HCT116 (cell line): ENCODE measurements around the gene RPLP1.

ENCODE experiments used
- POLR2A ChIP-seq: IDR thresholded peaks from 2 replicates; pipeline ENCODE4 v1.7.0; 2011; ENCODE audit warnings: borderline replicate concordance; ENCODE audit not compliant: insufficient read depth, insufficient read length; ENCODE audit errors: extremely low read depth
- YY1 ChIP-seq: IDR thresholded peaks from 2 replicates; pipeline ENCODE4 v1.6.1; 2011; ENCODE audit warnings: low read length, low read depth, moderate library complexity, mild to moderate bottlenecking; ENCODE audit not compliant: insufficient replicate concordance; ENCODE audit errors: extremely low read depth
- TF ChIP-seq, protein P1 (sequence below), 3 experiments: fragments of 200-600 bp in 1 of 3; sonication (generic) in 1 of 3; IDR thresholded peaks in 2 of 3; conservative IDR thresholded peaks in 1 of 3; 2 replicates each; pipeline ENCODE4 v1.5.1; 2012 to 2017; ENCODE audit warnings: low read depth in 2 of 3, low read length in 2 of 3, antibody characterized with exemption in 1 of 3, borderline replicate concordance in 1 of 3, control low read depth in 1 of 3, mild to moderate bottlenecking in 1 of 3, mixed read lengths in 1 of 3, mixed run types in 1 of 3, moderate library complexity in 1 of 3; ENCODE audit not compliant: insufficient read depth in 1 of 3
- TF ChIP-seq, protein P2 (sequence below): IDR thresholded peaks from 2 replicates; pipeline ENCODE4 v1.6.1; 2012

DNA sequence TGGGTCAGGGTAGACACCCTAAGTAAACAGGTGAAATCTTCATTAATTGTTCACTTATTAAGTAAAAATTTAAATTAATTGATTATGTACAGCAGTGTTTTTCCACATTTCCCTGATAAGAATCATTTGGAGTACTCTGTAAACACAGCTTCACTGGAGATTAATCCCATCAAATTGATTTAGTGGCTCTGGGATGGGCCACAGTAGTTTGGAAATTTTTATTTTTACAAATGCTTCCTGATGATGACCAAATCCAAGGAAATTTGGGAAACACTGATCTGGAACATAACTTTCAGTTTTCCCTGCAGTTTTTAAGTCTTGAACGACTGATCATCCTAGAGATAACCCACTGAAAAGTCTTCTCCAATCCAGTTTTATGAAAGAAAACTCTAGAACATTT is 18.8 kb upstream of the RPLP1 start:
- TF ChIP-seq, protein P1, sequence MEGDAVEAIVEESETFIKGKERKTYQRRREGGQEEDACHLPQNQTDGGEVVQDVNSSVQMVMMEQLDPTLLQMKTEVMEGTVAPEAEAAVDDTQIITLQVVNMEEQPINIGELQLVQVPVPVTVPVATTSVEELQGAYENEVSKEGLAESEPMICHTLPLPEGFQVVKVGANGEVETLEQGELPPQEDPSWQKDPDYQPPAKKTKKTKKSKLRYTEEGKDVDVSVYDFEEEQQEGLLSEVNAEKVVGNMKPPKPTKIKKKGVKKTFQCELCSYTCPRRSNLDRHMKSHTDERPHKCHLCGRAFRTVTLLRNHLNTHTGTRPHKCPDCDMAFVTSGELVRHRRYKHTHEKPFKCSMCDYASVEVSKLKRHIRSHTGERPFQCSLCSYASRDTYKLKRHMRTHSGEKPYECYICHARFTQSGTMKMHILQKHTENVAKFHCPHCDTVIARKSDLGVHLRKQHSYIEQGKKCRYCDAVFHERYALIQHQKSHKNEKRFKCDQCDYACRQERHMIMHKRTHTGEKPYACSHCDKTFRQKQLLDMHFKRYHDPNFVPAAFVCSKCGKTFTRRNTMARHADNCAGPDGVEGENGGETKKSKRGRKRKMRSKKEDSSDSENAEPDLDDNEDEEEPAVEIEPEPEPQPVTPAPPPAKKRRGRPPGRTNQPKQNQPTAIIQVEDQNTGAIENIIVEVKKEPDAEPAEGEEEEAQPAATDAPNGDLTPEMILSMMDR (IDR thresholded peaks at IDR 0.05 in 2 of 3, conservative IDR thresholded peaks at IDR 0.05 in 1 of 3; ENCODE audit: borderline replicate concordance in 1 of 3, insufficient read depth in 1 of 3, low read depth in 2 of 3, low read length in 2 of 3) = no peak
- no peak for TF ChIP-seq YY1
- TF ChIP-seq POLR2A = no peak
- TF ChIP-seq, protein P2, sequence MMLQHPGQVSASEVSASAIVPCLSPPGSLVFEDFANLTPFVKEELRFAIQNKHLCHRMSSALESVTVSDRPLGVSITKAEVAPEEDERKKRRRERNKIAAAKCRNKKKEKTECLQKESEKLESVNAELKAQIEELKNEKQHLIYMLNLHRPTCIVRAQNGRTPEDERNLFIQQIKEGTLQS = no peak
